ENCODE data around the gene ADAMTSL5.
"Not testable (repeated sequence)": the region's sequence is repeated elsewhere in the genome, so short reads cannot be mapped to it uniquely, and the experiment has no call there.

The ADAMTSL5 gene

DNA sequence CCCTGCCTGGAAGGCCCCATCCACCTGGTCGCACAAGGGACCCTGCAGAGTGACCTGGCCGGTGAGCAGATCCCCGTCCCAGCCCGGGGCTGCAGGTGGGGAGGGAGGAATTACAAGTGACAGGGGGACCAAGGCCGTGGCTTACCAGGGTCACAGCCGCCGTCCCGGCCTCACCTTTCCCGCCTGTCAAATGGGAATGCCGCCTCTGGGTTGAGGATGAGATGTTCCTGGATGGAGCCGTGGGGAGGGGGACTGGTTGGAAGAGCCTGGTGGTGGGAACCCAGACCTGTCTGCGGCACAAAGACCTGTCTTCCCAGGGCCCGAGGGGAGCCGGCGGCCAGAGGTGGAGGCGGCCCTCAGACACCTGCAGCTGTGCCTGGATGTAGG lies 16.6 kb upstream of the ADAMTSL5 start:
- no peak for DNase-seq

GRCh38 chr19:1528596-1529429 lies 16.0 kb upstream of the ADAMTSL5 start:
- no peak for DNase-seq

DNA sequence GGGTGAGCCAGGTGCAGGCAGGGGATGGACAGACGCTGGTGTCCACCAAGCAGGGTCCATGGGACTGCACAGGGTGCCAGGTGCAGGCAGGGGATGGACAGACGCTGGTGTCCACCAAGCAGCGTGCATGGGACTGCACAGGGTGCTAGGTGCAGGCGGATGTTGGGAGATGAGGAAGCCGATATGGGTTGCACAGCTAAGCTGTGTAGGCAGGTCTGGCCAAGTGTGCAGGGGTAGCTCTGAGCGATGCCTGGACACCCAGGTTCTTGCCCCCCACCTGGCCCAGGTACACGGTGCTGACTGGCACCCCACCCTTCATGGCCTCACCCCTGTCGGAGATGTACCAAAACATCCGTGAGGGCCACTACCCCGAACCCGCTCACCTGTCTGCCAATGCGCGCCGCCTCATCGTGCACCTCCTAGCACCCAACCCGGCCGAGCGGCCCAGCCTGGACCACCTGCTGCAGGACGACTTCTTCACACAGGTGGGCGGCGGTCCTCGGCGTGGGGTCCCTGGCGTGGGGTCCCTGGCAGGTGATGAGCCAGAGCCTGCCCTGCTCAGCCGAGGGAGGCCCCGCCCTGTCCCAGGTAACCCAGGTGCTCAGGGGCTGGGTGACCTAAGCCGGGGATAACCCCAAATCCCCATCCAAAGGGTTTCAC lies 15.0 kb upstream of the ADAMTSL5 start:
- DNase-seq, result no peak

DNA sequence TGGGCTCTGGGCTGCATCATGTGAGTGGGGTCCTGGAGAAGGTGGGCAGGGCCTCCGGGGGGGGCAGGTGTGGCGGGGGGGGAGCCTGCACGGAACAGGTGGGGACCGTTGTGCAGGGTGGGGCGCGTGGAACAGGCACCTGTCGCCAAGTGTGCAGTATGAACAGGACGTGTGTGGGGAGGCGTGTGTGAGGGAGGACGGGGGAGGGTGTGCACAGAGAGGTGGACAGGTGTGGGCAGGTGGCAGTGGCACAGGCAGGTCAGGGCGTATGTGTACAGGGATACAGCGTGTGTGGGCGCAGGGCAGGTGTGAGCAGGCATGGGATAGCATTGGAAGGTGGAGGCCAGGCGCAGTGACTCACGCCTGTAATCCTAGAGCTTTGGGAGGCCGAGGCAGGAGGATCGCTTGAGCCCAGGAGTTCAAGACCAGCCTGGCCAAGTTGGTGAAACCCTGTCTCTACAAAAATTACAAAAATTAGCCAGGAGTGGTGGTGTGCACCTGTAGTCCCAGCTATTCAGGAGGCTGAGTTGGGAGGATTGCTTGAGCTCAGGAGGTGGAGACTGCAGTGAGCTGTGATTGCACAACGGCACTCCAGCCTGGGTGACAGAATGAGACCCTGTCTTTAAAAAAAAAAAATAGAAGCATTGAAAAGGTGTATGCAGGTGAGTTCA lies 14.3 kb upstream of the ADAMTSL5 start:
- no peak for DNase-seq

DNA sequence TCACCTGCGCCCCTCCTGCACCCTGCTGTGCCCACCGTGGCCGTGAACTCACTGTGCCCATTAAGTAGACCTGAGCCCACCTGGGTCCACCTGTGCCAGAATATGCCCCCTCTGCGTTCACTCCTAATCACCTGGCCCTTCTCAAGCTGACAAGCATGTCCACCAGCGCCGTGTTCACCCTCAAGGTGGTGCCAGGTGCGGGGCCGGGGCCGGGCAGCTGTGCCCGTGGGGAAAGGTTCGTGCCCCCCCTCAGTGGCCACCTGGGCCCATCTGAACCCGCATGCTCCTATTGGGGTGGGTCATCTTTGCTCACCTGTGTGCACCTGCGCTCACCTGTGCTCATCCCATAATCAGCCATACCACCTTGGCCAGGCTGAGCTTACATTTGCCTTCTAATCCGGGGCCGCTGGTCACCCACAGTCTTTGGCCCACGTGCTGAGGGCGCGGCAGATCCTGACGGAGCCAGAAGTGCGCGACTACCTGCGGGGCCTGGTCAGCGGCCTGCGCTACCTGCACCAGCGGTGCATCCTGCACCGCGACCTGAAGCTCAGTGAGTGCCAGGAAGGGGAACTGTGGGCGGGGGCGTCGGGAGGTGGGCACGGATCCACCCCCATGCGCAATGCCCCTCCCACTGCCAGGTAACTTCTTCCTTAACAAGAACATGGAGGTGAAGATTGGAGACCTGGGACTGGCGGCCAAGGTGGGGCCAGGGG lies 13.4 kb upstream of the ADAMTSL5 start:
- no peak for DNase-seq

- no peak for DNase-seq
Measured at GRCh38 chr19:1525343-1525742, 12.5 kb upstream of the ADAMTSL5 start.

DNA sequence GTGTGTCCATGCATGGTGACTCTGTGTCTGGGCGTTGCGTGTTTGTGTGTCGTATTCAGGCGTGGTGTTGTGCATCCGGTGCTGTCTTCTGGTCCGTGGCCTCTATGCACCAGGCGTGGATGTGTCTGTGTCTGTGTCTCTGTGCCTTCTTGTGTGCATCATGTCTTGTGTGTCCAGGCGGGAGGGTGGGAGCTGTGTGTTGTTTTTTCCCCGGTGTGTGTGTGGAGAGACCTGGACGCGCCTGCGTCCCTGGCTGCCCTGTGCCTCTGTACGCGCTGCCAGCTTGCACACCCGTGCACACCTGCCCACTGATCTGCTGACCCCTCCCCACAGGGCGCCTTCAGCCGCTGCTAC lies 12.1 kb upstream of the ADAMTSL5 start:
- no peak for DNase-seq

- no peak for DNase-seq
Measured at GRCh38 chr19:1524287-1524971, 11.6 kb upstream of the ADAMTSL5 start.

DNA sequence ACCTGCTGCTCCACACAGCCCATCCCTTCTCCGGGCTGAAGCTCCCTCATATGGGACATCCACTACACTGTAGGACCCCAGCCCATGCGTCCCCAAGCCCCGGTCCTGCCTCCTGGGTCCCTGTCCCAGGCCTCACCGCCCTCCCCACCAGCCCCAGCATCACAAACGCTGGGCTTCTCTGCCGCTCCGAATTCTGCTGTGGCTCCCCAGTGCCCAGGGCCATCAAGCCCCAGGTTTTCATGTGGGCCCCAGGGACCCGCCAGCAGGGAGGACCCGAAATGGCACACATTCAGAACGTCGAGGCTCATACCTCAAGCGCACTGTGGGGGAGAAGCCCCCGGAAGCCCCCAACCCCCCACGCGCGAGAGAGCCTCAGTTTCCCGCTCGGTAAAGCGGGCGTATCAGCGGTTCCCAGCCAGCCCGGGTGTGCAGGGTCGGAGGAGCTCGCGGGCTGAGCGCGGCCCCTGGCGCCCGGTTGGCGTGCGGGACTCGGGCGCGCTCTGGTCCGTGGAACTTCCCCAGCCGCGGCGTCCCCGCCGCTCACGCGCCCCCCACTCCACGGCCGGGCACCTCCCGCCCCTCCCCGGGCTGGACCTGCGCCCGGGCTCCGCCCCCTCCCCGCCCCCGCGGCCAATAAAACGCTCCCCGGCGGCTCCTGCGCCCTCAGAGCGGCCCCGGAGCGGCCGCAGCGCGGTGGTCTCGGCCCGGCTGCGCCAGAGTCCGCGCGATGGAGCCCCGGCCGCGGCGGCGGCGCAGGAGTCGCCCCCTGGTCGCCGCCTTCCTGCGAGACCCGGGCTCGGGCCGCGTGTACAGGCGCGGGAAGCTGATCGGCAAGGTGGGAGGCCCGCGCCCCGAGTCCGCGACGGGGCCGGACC lies 10.8 kb upstream of the ADAMTSL5 start, which contains the start of gene PLK5:
Gene PLK5, plus strand, starts transcription at position 666 of the 875 bp plus-strand sequence. CDS start 2,920 bp downstream, outside the sequence.
- DNase-seq, result no peak

- no peak for DNase-seq
Measured at GRCh38 chr19:1522838-1523237, 10.0 kb upstream of the ADAMTSL5 start.

GRCh38 chr19:1522061-1522460 lies 9.2 kb upstream of the ADAMTSL5 start:
- no peak for DNase-seq

GRCh38 chr19:1521636-1522035 lies 8.8 kb upstream of the ADAMTSL5 start:
- no peak for DNase-seq

DNA sequence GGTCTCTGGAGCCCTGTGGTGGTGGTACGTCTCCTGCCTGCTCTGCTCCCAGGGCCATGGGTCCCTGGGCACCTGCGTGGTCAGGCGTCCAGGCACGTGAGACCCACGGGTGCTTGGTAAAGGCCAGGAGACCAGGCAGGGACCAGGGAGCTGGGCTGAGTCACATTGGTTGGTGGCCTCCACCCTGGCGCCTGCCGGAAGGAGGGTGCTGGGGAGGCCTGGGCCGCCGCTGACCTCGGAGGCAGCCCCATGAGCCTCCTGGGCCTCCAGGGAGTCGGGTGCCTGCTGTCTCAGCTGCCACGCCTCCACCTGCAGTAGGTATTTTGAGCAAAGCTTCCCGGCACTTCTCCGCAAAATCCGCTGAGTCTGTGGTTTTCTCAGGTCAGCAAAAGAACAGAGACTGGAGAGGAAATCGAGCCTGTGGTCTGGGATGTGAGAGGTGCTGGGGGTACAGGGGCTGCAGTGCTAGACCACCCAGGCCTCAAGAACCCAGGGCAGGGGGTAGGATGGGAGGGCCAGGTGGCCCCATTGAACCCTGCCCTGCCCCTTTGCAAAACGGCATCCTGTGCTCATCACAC lies 7.5 kb upstream of the ADAMTSL5 start:
- DNase-seq, result no peak

GRCh38 chr19:1519802-1520201 lies 7.0 kb upstream of the ADAMTSL5 start:
- not testable (repeated sequence) for DNase-seq

DNA sequence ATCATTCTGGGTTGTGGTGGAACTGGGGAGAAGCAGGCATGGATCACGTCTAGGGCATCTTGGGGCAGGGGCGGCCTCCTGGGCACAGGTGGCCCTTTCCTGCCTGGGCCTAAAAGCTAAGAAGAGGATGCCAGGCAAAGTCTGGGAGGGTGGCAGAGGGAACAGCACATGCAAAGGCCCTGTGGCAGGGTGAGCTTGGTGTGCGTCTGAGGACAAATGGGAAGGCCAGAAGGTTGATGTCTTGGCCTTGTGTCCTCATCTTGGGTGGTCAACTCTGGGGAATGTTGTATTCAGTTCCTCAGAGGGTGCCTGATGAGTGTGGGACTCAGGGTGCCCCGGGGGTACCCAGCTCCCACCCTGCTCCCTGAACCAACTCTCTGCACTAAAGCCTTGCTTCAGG lies 5.7 kb upstream of the ADAMTSL5 start:
- no peak for DNase-seq

GRCh38 chr19:1516395-1516753 lies 3.6 kb upstream of the ADAMTSL5 start:
- no peak for DNase-seq

DNA sequence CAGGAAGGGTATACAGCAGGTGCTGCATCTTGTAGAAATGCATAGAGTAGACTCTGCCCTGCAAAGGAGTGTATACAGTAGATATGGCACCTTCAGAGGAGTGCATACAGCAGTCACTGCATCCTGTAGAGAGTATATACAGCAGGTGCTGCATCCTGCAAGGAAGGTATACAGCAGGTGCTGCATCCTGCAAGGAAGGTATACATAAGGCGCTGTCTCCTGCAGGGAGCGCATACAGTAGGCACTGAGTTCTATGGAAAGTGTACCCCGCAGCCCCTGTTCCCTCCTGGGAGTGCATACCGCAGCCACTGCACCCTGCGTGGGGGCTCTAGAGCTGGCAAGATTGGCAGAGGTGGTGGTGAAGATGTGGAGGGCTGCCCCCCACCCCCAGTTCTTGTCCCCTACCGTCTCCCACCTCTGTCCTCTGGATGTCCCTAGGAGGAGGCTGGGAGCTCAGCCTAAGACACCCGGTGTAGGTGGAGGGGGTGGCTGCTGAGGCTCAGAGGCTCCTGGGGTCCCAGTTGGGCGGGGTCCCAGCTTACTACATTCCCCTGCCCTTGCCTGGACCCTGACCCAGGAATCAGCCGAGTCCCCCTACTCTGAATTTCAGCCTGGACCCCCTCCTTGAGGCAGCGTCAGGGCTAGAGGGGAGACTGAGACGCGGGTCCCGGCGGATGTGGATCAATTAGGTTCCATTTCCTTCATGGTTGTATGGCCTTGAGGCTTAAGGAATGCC lies 2.3 kb upstream of the ADAMTSL5 start:
- no peak for DNase-seq

GRCh38 chr19:1514295-1514661 lies 1.5 kb upstream of the ADAMTSL5 start:
- no peak for DNase-seq

DNA sequence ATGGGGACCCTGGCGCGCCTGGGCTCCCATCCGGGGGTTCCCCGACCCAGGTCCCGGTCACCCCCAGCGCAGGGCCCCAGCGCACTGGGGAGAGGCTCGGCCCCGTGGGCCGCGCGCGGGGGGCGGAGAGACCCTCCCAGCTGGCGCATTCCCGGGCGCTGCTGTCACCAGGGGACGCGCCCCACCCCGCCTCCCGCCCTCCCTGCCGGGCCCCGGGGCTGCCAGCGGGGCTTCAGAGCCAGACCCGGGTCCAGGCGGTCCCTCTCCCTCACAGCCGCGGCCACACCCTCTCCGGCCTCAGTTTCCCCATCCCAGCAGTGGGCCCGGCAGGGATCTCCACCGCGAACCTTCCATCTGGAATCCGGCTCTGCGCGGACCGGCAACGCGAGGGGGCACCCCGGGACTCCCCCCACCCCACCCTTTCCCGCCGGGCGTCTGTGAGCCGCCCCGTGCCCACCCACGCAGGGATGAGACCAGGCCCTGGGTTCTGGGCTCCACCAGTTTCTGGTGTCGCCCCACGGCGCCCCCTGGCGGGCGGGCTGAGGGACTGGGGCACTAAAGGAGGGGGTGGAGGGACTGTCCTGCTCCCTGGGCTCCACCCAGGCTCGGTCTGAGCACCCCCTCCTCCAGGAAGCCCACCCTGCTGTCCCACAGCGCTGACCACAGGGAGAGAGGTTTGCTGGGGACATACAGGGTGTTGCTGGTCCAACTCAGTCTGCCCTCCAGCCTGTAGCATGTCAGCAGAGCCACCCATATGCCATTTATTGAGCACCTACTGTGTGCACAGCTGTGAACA lies 878 bp upstream of the ADAMTSL5 start:
- peak; percentile 40 for DNase-seq
